GM23338 (cell line): ENCODE measurements around the gene FAM83F. TPM values are rescaled to one million over a fixed set of nuclear protein-coding genes. Genes with fewer than 3 reads are reported as not detected.

Source experiments
- ATAC-seq: fragments of 200-7000 bp; cut with Tn5 transposase; 3 replicates; pipeline ENCODE4 v1.9.1; 2020
- DNase-seq: peaks from one replicate; pipeline ENCODE4 v3.0.0-alpha.2; 2015; ENCODE audit warnings: low spot score
- H2AFZ ChIP-seq: fragments of 200-600 bp; sonication (generic); 2 replicates; pipeline ENCODE4 v1.8.0; 2016; ENCODE audit warnings: antibody characterized with exemption, mild to moderate bottlenecking, moderate library complexity
- H3F3A ChIP-seq: fragments of 200-600 bp; sonication (generic); replicated peaks from 2 replicates; pipeline ENCODE4 v1.8.0; 2017; ENCODE audit warnings: antibody characterized with exemption, mixed run types, low read depth
- H3K27ac ChIP-seq: fragments of 200-600 bp; sonication (generic); 2 replicates; pipeline ENCODE4 v1.6.1; 2016; ENCODE audit warnings: low read depth
- H3K27me3 ChIP-seq: fragments of 200-600 bp; sonication (generic); 2 replicates; pipeline ENCODE4 v1.8.0; 2016; ENCODE audit warnings: mild to moderate bottlenecking, mixed run types, moderate library complexity; ENCODE audit not compliant: insufficient read depth
- H3K36me3 ChIP-seq: fragments of 200-600 bp; sonication (generic); 2 replicates; pipeline ENCODE4 v1.8.0; 2016; ENCODE audit warnings: mild to moderate bottlenecking; ENCODE audit not compliant: insufficient read depth
- H3K4me1 ChIP-seq: fragments of 200-600 bp; sonication (generic); 2 replicates; pipeline ENCODE4 v1.8.0; 2016; ENCODE audit warnings: mild to moderate bottlenecking, moderate library complexity; ENCODE audit not compliant: insufficient read depth
- H3K4me2 ChIP-seq: fragments of 200-600 bp; sonication (generic); 2 replicates; pipeline ENCODE4 v1.7.1; 2017; ENCODE audit warnings: mixed run types
- H3K4me3 ChIP-seq: fragments of 200-600 bp; sonication (generic); 2 replicates; pipeline ENCODE4 v1.6.1; 2016; ENCODE audit warnings: mixed run types
- H3K79me2 ChIP-seq: fragments of 200-600 bp; sonication (generic); replicated peaks from 2 replicates; pipeline ENCODE4 v1.8.0; 2017; ENCODE audit warnings: mild to moderate bottlenecking; ENCODE audit not compliant: insufficient read depth
- H3K9me2 ChIP-seq: fragments of 200-600 bp; sonication (generic); 2 replicates; pipeline ENCODE4 v1.8.0; 2017; ENCODE audit not compliant: insufficient read depth
- H4K20me1 ChIP-seq: fragments of 200-600 bp; sonication (generic); replicated peaks from 2 replicates; pipeline ENCODE4 v1.8.0; 2017; ENCODE audit warnings: mild to moderate bottlenecking; ENCODE audit not compliant: insufficient read depth
- H3K27ac Mint-ChIP-seq: 2 replicates; pipeline ENCODE4 v1.8.0; 2020; ENCODE audit warnings: inconsistent platforms, mild to moderate bottlenecking, moderate library complexity, mixed read lengths
- H3K27me3 Mint-ChIP-seq: 3 replicates; pipeline ENCODE4 v1.8.0; 2022; ENCODE audit warnings: low read depth, mild to moderate bottlenecking, moderate library complexity, mixed read lengths, inconsistent platforms; ENCODE audit not compliant: insufficient read depth, poor library complexity
- H3K36me3 Mint-ChIP-seq: 3 replicates; pipeline ENCODE4 v1.8.0; 2021; ENCODE audit warnings: low read depth, mild to moderate bottlenecking, inconsistent platforms, moderate library complexity, mixed read lengths
- H3K4me1 Mint-ChIP-seq: 3 replicates; pipeline ENCODE4 v1.8.0; 2020; ENCODE audit warnings: mild to moderate bottlenecking, inconsistent platforms, mixed read lengths
- H3K4me3 Mint-ChIP-seq: 3 replicates; pipeline ENCODE4 v1.8.0; 2021; ENCODE audit warnings: moderate library complexity, mild to moderate bottlenecking, inconsistent platforms, mixed read lengths
- H3K9me3 Mint-ChIP-seq: 3 replicates; pipeline ENCODE4 v1.8.0; 2020; ENCODE audit warnings: moderate library complexity, mild to moderate bottlenecking, inconsistent platforms, mixed read lengths
- CREB1 ChIP-seq: fragments of 250-450 bp; sonication (Bioruptor Pico); IDR thresholded peaks from 2 replicates; pipeline ENCODE4 v1.5.0; 2020; ENCODE audit warnings: low read depth, mild to moderate bottlenecking, moderate library complexity
- CTCF ChIP-seq, 2 experiments: fragments of 200-600 bp in 1 of 2; sonication (generic) in 1 of 2; conservative IDR thresholded peaks; 2 replicates each; pipeline versions ENCODE4 v1.5.1 to v1.6.1; 2016 to 2017; ENCODE audit warnings: antibody characterized with exemption in 2 of 2, low read depth in 2 of 2, mild to moderate bottlenecking in 2 of 2, moderate library complexity in 1 of 2
- ETS1 ChIP-seq: IDR thresholded peaks from 2 replicates; pipeline ENCODE4 v1.6.1; 2016; ENCODE audit warnings: antibody characterized with exemption
- EZH2phosphoT487 ChIP-seq: fragments of 200-600 bp; sonication (generic); IDR thresholded peaks from one replicate; pipeline ENCODE4 v1.8.1; 2018; ENCODE audit warnings: antibody characterized with exemption; ENCODE audit not compliant: unreplicated experiment
- NANOG ChIP-seq: IDR thresholded peaks from 2 replicates; pipeline ENCODE4 v1.6.1; 2016; ENCODE audit warnings: antibody characterized with exemption, borderline replicate concordance
- REST ChIP-seq: IDR thresholded peaks from one replicate; pipeline ENCODE4 v1.6.1; 2018; ENCODE audit warnings: antibody characterized with exemption; ENCODE audit not compliant: unreplicated experiment
- ZNF114 ChIP-seq: fragments of 250-450 bp; sonication (Bioruptor Pico); IDR thresholded peaks from 2 replicates; pipeline ENCODE4 v1.5.0; 2020; ENCODE audit warnings: mild to moderate bottlenecking, moderate library complexity
- ZNF462 ChIP-seq: fragments of 250-450 bp; sonication (Bioruptor Pico); IDR thresholded peaks from 2 replicates; pipeline ENCODE4 v1.5.0; 2020; ENCODE audit warnings: mild to moderate bottlenecking, moderate library complexity
- polyA plus RNA-seq: library from polyadenylated mRNA; unstranded; fragments of >200 nt; fragmentation: Nextera tagmentation; extraction: Ambion mirVana; gene quantifications from 2 replicates; pipeline ENCODE4 v1.2.1, GENCODE V29; 2016
- total RNA-seq: library from RNA; depleted of rRNA; stranded (reverse); fragments of >200 nt; shearing (Covaris generic); gene quantifications from 2 replicates; pipeline ENCODE4 v1.2.3, GENCODE V29; 2014

Gene FAM83F
- total and polyA plus RNA-seq, 2 experiments from 2014 or later = 3.7 to 15.9 TPM

- no peaks in the 10 kb centered on the region for H3K4me1 Mint-ChIP-seq
- DNase-seq (peak; percentile 88), ATAC-seq (peak; percentile 96)
- H3F3A ChIP-seq = 0 out of 2 replicates have a peak, but pooled peaks cover 2% of the 10 kb centered on the region
- no peak overlapping the region for H3K27ac ChIP-seq
- no peak overlapping the region for H3K4me3 ChIP-seq
- no peaks in the 10 kb centered on the region for H3K36me3 ChIP-seq
- H3K79me2 ChIP-seq = no peaks in the 10 kb centered on the region
- peaks cover 2% of the 10 kb centered on the region; the same call in 1 of the 3 replicates for H3K36me3 Mint-ChIP-seq
- H3K9me2 ChIP-seq = no peaks in the 10 kb centered on the region
- H3K27me3 Mint-ChIP-seq = peaks cover 13% of the 10 kb centered on the region
- H2AFZ ChIP-seq = no peak overlapping the region
- TF ChIP-seq CTCF (conservative IDR thresholded peaks at IDR 0.05; ENCODE audit: low read depth in 2 of 2) (peak; percentile 80 to 98), NANOG (no peak)
- no peaks in the 10 kb centered on the region for H3K9me3 Mint-ChIP-seq
- H3K27me3 ChIP-seq = peaks cover 6% of the 10 kb centered on the region; the same call in 1 of the 2 replicates
- H3K4me1 ChIP-seq = no peaks in the 10 kb centered on the region
- H4K20me1 ChIP-seq = no peaks in the 10 kb centered on the region; the same call in 1 of the 2 replicates
- no peak overlapping the region for H3K4me3 Mint-ChIP-seq
- H3K27ac Mint-ChIP-seq = no peak overlapping the region
- no peak overlapping the region for H3K4me2 ChIP-seq
Measured at GRCh38 chr22:40036591-40037225, 42.0 kb downstream of the FAM83F start.

GRCh38 chr22:40037320-40037719 lies 42.6 kb downstream of the FAM83F start:
- Histone ChIP-seq H3K36me3 (no peaks in the 10 kb centered on the region), H3F3A (0 out of 2 replicates have a peak, but pooled peaks cover 2% of the 10 kb centered on the region), H3K79me2 (no peaks in the 10 kb centered on the region), H3K9me2 (no peaks in the 10 kb centered on the region), H3K27me3 (peaks cover 6% of the 10 kb centered on the region; the same call in 1 of the 2 replicates), H4K20me1 (no peaks in the 10 kb centered on the region; the same call in 1 of the 2 replicates), H3K27ac (no peak overlapping the region), H2AFZ (no peak overlapping the region), H3K4me3 (no peak overlapping the region), H3K4me1 (no peaks in the 10 kb centered on the region), H3K4me2 (no peak overlapping the region)
- DNase-seq = no peak
- Mint-ChIP-seq H3K9me3 (no peaks in the 10 kb centered on the region), H3K4me3 (no peak overlapping the region), H3K36me3 (no peaks in the 10 kb centered on the region), H3K27me3 (peaks cover 11% of the 10 kb centered on the region), H3K4me1 (no peaks in the 10 kb centered on the region), H3K27ac (no peak overlapping the region)
- ATAC-seq = no peak
- TF ChIP-seq ZNF114 (CRISPR knock-in tag) (no peak), REST (no peak), EZH2phosphoT487 (no peak), ZNF462 (CRISPR knock-in tag) (no peak), ETS1 (no peak), NANOG (no peak), CREB1 (no peak)
